OCI-LY3 (cell line): ENCODE measurements around the gene DDX28.

Experiments used
- EZH2phosphoT487 ChIP-seq: fragments of 200-600 bp; shearing (Covaris generic); IDR thresholded peaks from 2 replicates; pipeline ENCODE4 v1.6.1; 2018; ENCODE audit warnings: antibody characterized with exemption, mixed run types, low read depth
- TF ChIP-seq, protein P1 (sequence below): fragments of 200-600, 300-600 bp; sonication (generic); IDR thresholded peaks from 2 replicates; pipeline ENCODE4 v1.5.1; 2014; ENCODE audit warnings: antibody characterized with exemption, low read length, low read depth

DNA sequence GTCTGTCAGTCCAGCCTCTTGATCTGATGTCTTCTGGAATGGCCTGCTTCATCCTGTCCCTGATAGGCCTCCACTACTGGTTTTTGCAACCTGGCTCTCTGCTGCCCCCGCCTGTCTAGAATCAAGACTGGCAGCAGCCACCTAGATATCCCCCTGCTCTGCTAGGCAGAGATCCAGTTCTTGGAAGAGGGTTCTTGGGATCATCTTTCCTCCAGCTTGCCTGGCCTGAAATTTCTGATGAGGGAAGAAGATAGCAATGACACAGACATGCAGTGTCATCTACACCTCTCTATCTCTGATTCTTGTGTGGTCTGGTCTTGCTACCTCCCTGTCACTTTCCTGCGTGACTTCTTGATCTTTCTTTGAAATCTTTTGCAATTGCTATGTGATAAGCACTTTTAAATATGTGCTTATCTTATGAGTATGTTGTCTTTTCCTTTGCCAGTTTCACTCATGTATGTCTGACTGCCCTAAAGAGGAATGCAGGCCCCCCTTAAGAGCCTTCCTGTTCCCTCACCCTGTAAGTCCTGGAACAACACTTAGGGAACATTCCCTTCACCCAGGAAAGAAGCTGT lies 41.8 kb upstream of the DDX28 start:
- TF ChIP-seq EZH2phosphoT487 = no peak
- TF ChIP-seq, protein P1, sequence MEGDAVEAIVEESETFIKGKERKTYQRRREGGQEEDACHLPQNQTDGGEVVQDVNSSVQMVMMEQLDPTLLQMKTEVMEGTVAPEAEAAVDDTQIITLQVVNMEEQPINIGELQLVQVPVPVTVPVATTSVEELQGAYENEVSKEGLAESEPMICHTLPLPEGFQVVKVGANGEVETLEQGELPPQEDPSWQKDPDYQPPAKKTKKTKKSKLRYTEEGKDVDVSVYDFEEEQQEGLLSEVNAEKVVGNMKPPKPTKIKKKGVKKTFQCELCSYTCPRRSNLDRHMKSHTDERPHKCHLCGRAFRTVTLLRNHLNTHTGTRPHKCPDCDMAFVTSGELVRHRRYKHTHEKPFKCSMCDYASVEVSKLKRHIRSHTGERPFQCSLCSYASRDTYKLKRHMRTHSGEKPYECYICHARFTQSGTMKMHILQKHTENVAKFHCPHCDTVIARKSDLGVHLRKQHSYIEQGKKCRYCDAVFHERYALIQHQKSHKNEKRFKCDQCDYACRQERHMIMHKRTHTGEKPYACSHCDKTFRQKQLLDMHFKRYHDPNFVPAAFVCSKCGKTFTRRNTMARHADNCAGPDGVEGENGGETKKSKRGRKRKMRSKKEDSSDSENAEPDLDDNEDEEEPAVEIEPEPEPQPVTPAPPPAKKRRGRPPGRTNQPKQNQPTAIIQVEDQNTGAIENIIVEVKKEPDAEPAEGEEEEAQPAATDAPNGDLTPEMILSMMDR = peak; percentile 81
